NCI-H446 treated with DMSO at 0.1 percent for 48 hours (cell line): ENCODE data around the gene SLC18A3.

Source experiments
- DNase-seq: peaks from one replicate; lab custom pipeline; 2025; lab: John Stamatoyannopoulos, UW

The SLC18A3 gene

GRCh38 chr10:49651039-49651835 lies 41.1 kb downstream of the SLC18A3 start:
- no peak for DNase-seq

GRCh38 chr10:49651917-49652316 lies 41.8 kb downstream of the SLC18A3 start:
- DNase-seq: no peak

GRCh38 chr10:49652421-49653272 lies 42.5 kb downstream of the SLC18A3 start:
- DNase-seq: no peak

- DNase-seq: no peak
Measured at GRCh38 chr10:49653273-49653929, 43.3 kb downstream of the SLC18A3 start.

- DNase-seq: no peak
Measured at GRCh38 chr10:49654036-49654693, 44.1 kb downstream of the SLC18A3 start.

GRCh38 chr10:49655099-49655498 lies 45.0 kb downstream of the SLC18A3 start:
- no peak for DNase-seq

- no peak for DNase-seq
Measured at GRCh38 chr10:49656845-49657493, 46.9 kb downstream of the SLC18A3 start.

- no peak for DNase-seq
Measured at GRCh38 chr10:49657606-49658005, 47.5 kb downstream of the SLC18A3 start.

- no peak for DNase-seq
Measured at GRCh38 chr10:49661140-49661856, 51.2 kb downstream of the SLC18A3 start.
